A549 (cell line): ENCODE results near the gene TUBA4B.

ENCODE experiments used
- CEBPB ChIP-seq, 2 experiments: fragments of >200 bp in 1 of 2; sonication (Bioruptor Twin) in 1 of 2; formaldehyde crosslinking in 1 of 2; IDR thresholded peaks; 2 replicates each; pipeline ENCODE4 v1.6.1; 2012 to 2016
- MYC ChIP-seq: IDR thresholded peaks from 2 replicates; pipeline ENCODE4 v1.6.1; 2012; ENCODE audit warnings: mild to moderate bottlenecking, inconsistent platforms, low read length, improper control_type of control experiment, borderline replicate concordance
- POLR2A ChIP-seq: IDR thresholded peaks from 2 replicates; pipeline ENCODE4 v1.6.1; 2012; ENCODE audit warnings: mild to moderate bottlenecking, low read length
- RCOR1 ChIP-seq: fragments of 150-350 bp; IDR thresholded peaks from 2 replicates; pipeline ENCODE4 v1.6.1; 2014; ENCODE audit warnings: antibody characterized with exemption, low read length, low read depth
- TF ChIP-seq, protein P1 (sequence below): fragments of >200 bp; sonication (Bioruptor Twin); formaldehyde crosslinking; IDR thresholded peaks from 3 replicates; pipeline ENCODE4 v1.6.1; 2016
- TF ChIP-seq, protein P2 (sequence below): fragments of >200 bp; sonication (Bioruptor Twin); formaldehyde crosslinking; IDR thresholded peaks from 3 replicates; pipeline ENCODE4 v1.5.1; 2016
- TF ChIP-seq, protein P3 (sequence below): fragments of 250-450 bp; sonication (Bioruptor Pico); IDR thresholded peaks from 2 replicates; pipeline ENCODE4 v1.5.0; 2021; ENCODE audit warnings: mild to moderate bottlenecking, moderate library complexity, borderline replicate concordance

GRCh38 chr2:219246559-219246958 lies 6.5 kb upstream of the TUBA4B start:
- no peak for TF ChIP-seq RCOR1
- no peak; the same call in 1 of the 2 replicates for TF ChIP-seq POLR2A
- TF ChIP-seq, protein P1, sequence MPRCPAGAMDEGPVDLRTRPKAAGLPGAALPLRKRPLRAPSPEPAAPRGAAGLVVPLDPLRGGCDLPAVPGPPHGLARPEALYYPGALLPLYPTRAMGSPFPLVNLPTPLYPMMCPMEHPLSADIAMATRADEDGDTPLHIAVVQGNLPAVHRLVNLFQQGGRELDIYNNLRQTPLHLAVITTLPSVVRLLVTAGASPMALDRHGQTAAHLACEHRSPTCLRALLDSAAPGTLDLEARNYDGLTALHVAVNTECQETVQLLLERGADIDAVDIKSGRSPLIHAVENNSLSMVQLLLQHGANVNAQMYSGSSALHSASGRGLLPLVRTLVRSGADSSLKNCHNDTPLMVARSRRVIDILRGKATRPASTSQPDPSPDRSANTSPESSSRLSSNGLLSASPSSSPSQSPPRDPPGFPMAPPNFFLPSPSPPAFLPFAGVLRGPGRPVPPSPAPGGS = no peak
- TF ChIP-seq, protein P2, sequence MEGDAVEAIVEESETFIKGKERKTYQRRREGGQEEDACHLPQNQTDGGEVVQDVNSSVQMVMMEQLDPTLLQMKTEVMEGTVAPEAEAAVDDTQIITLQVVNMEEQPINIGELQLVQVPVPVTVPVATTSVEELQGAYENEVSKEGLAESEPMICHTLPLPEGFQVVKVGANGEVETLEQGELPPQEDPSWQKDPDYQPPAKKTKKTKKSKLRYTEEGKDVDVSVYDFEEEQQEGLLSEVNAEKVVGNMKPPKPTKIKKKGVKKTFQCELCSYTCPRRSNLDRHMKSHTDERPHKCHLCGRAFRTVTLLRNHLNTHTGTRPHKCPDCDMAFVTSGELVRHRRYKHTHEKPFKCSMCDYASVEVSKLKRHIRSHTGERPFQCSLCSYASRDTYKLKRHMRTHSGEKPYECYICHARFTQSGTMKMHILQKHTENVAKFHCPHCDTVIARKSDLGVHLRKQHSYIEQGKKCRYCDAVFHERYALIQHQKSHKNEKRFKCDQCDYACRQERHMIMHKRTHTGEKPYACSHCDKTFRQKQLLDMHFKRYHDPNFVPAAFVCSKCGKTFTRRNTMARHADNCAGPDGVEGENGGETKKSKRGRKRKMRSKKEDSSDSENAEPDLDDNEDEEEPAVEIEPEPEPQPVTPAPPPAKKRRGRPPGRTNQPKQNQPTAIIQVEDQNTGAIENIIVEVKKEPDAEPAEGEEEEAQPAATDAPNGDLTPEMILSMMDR = no peak
- TF ChIP-seq MYC = no peak
- TF ChIP-seq, protein P3, sequence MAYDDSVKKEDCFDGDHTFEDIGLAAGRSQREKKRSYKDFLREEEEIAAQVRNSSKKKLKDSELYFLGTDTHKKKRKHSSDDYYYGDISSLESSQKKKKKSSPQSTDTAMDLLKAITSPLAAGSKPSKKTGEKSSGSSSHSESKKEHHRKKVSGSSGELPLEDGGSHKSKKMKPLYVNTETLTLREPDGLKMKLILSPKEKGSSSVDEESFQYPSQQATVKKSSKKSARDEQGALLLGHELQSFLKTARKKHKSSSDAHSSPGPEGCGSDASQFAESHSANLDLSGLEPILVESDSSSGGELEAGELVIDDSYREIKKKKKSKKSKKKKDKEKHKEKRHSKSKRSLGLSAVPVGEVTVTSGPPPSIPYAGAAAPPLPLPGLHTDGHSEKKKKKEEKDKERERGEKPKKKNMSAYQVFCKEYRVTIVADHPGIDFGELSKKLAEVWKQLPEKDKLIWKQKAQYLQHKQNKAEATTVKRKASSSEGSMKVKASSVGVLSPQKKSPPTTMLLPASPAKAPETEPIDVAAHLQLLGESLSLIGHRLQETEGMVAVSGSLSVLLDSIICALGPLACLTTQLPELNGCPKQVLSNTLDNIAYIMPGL (CRISPR knock-in tag) = no peak
- no peak for TF ChIP-seq CEBPB (IDR thresholded peaks at IDR 0.05)
